Naive thymus-derived CD4-positive, alpha-beta T cell (primary cell): Measurements from ENCODE around the gene CLINT1. TPM values are rescaled to one million over a fixed set of nuclear protein-coding genes. Genes with fewer than 3 reads are reported as not detected.

Source experiments
- ATAC-seq: fragments of 150-1000 bp; cut with Tn5 transposase; 2 replicates; pipeline ENCODE4 v1.10.0; 2021; ENCODE audit warnings: mild to moderate bottlenecking, moderate library complexity
- CTCF ChIA-PET: fragments of 350-600 bp; sonication (Branson Sonifier 250); formaldehyde crosslinking; loops from one replicate; lab custom pipeline; 2021; ENCODE audit warnings: antibody characterized with exemption; lab: Charles Lee
- POLR2A ChIA-PET: fragments of 350-600 bp; sonication (Branson Sonifier 250); formaldehyde crosslinking; loops from one replicate; lab custom pipeline; 2021; ENCODE audit warnings: antibody characterized with exemption, inconsistent platforms; lab: Charles Lee
- DNase-seq, 9 donors: peaks; one replicate each; pipeline versions ENCODE4 v3.0.0 to v3.0.0-alpha.2; 2020 to 2022; ENCODE audit warnings: mixed read lengths in 1 of 9
- H3K27ac ChIP-seq: one replicate; pipeline ENCODE4 v1.7.0; 2013; ENCODE audit warnings: mild to moderate bottlenecking, low read depth, low read length, moderate library complexity
- H3K27me3 ChIP-seq, 2 donors: one replicate each; pipeline ENCODE4 v1.7.0; 2013; ENCODE audit warnings: low read length in 2 of 2, mild to moderate bottlenecking in 2 of 2, moderate library complexity in 2 of 2; ENCODE audit not compliant: control insufficient read depth in 2 of 2, insufficient read depth in 2 of 2
- H3K36me3 ChIP-seq, 3 experiments: 1 replicate in 2 of 3; 2 replicates in 1 of 3; pipeline ENCODE4 v1.7.0; 2013; ENCODE audit warnings: low read length in 3 of 3, mild to moderate bottlenecking in 3 of 3, moderate library complexity in 1 of 3; ENCODE audit not compliant: insufficient read depth in 3 of 3, control insufficient read depth in 2 of 3
- H3K4me1 ChIP-seq, 2 donors: one replicate each; pipeline ENCODE4 v1.7.0; 2013; ENCODE audit warnings: low read length in 2 of 2, mild to moderate bottlenecking in 2 of 2, moderate library complexity in 1 of 2; ENCODE audit not compliant: control insufficient read depth in 2 of 2, insufficient read depth in 2 of 2
- H3K4me3 ChIP-seq: 2 replicates; pipeline ENCODE4 v1.7.0; 2013; ENCODE audit warnings: mild to moderate bottlenecking, low read length
- H3K9me3 ChIP-seq, 3 experiments: 1 replicate in 2 of 3; 2 replicates in 1 of 3; pipeline ENCODE4 v1.7.0; 2013; ENCODE audit warnings: low read length in 3 of 3; ENCODE audit not compliant: control insufficient read depth in 2 of 3
- H3K27ac Mint-ChIP-seq, 9 donors: one replicate each; pipeline ENCODE4 v1.8.0; 2020 to 2022; ENCODE audit warnings: mixed read lengths in 9 of 9, mild to moderate bottlenecking in 8 of 9, moderate library complexity in 5 of 9, inconsistent platforms in 2 of 9
- H3K27me3 Mint-ChIP-seq, 5 donors: one replicate each; pipeline ENCODE4 v1.8.0; 2021 to 2022; ENCODE audit warnings: mixed read lengths in 5 of 5, mild to moderate bottlenecking in 1 of 5
- H3K36me3 Mint-ChIP-seq, 5 donors: one replicate each; pipeline ENCODE4 v1.8.0; 2020 to 2022; ENCODE audit warnings: mixed read lengths in 5 of 5, mild to moderate bottlenecking in 3 of 5, inconsistent platforms in 1 of 5
- H3K4me1 Mint-ChIP-seq, 7 donors: one replicate each; pipeline ENCODE4 v1.8.0; 2020 to 2022; ENCODE audit warnings: mixed read lengths in 7 of 7, mild to moderate bottlenecking in 3 of 7, inconsistent platforms in 1 of 7
- H3K4me3 Mint-ChIP-seq, 10 donors: one replicate each; pipeline ENCODE4 v1.8.0; 2020 to 2022; ENCODE audit warnings: mild to moderate bottlenecking in 10 of 10, mixed read lengths in 10 of 10, moderate library complexity in 6 of 10, inconsistent platforms in 2 of 10
- H3K9me3 Mint-ChIP-seq, 11 donors: one replicate each; pipeline ENCODE4 v1.8.0; 2020 to 2022; ENCODE audit warnings: mixed read lengths in 11 of 11, mild to moderate bottlenecking in 4 of 11, inconsistent platforms in 1 of 11, moderate library complexity in 1 of 11
- intact Hi-C, 2 donors: fragments of 100-400 bp; cut with micrococcal nuclease; formaldehyde crosslinking; loops; one replicate each; pipeline ENCODE4 v1.15.1; 2023
- polyA plus RNA-seq, 2 donors: library from polyadenylated mRNA; unstranded; fragments of 300-500 nt; fragmentation: Illumina TruSeq; gene quantifications; one replicate each; pipeline ENCODE4 v1.2.3, GENCODE V29; 2021
- total RNA-seq, 6 experiments: library from RNA in 5 of 6; stranded (reverse) in 5 of 6; gene quantifications; 1 replicate in 5 of 6; 2 replicates in 1 of 6; pipeline ENCODE4 v1.2.3 and lab custom pipeline; 2021 to 2026

Gene CLINT1
- total and polyA plus RNA-seq, 7 experiments from 2014 or later = 57.5 to 94.2 (median 74.0) TPM

- H3K27ac ChIP-seq = no peak overlapping the region
- H3K4me3 ChIP-seq = no peak overlapping the region
- CTCF ChIA-PET = no interaction called here
- DNase-seq = no peak
- ATAC-seq = no peak
- Mint-ChIP-seq H3K4me1 (peaks cover 0 to 21% (median 4%) of the 10 kb centered on the region in 7 donors), H3K27me3 (no peaks in the 10 kb centered on the region), H3K9me3 (no peaks in the 10 kb centered on the region), H3K4me3 (no peak overlapping the region), H3K27ac (no peak overlapping the region), H3K36me3 (peaks cover 1 to 22% (median 8%) of the 10 kb centered on the region in 5 donors)
- no peaks in the 10 kb centered on the region for H3K4me1 ChIP-seq
- H3K36me3 ChIP-seq = peaks cover 0 to 23% (median 0%) of the 10 kb centered on the region in 3 experiments
- no peaks in the 10 kb centered on the region for H3K9me3 ChIP-seq
- POLR2A ChIA-PET = no interaction called here
- no peaks in the 10 kb centered on the region for H3K27me3 ChIP-seq
- intact Hi-C loops = no loop called here
These were observed 108.6 kb downstream of the CLINT1 start for GRCh38 chr5:157750320-157750719.

- peaks cover 1 to 16% (median 5%) of the 10 kb centered on the region in 5 donors for H3K36me3 Mint-ChIP-seq
- H3K4me1 Mint-ChIP-seq = peaks cover 5 to 28% (median 13%) of the 10 kb centered on the region in 7 donors
- no peak for ATAC-seq
- no peak overlapping the region for H3K27ac ChIP-seq
- H3K27me3 ChIP-seq = no peaks in the 10 kb centered on the region
- peaks cover 0 to 14% (median 0%) of the 10 kb centered on the region in 3 experiments for H3K36me3 ChIP-seq
- H3K4me1 ChIP-seq = peaks cover 5% of the 10 kb centered on the region in 2 donors
- H3K9me3 ChIP-seq = no peaks in the 10 kb centered on the region
- intact Hi-C loops = no loop called here
- H3K4me3 Mint-ChIP-seq = no peak overlapping the region
- no peaks in the 10 kb centered on the region for H3K27me3 Mint-ChIP-seq
- DNase-seq = no peak
- POLR2A ChIA-PET = no interaction called here
- H3K9me3 Mint-ChIP-seq = no peaks in the 10 kb centered on the region
- no peak overlapping the region for H3K4me3 ChIP-seq
- no peak overlapping the region for H3K27ac Mint-ChIP-seq
- CTCF ChIA-PET = no interaction called here
These were observed 109.5 kb downstream of the CLINT1 start for GRCh38 chr5:157749462-157749799.

- ChIA-PET CTCF (no interaction called here), POLR2A (no interaction called here)
- H3K4me3 ChIP-seq = no peak overlapping the region
- H3K4me1 Mint-ChIP-seq = peaks cover 8 to 32% (median 17%) of the 10 kb centered on the region in 7 donors
- H3K9me3 Mint-ChIP-seq = no peaks in the 10 kb centered on the region
- no peaks in the 10 kb centered on the region for H3K27me3 Mint-ChIP-seq
- H3K9me3 ChIP-seq = no peaks in the 10 kb centered on the region
- peaks cover 0 to 10% (median 0%) of the 10 kb centered on the region in 3 experiments for H3K36me3 ChIP-seq
- DNase-seq (no peak), ATAC-seq (no peak)
- H3K27ac ChIP-seq = no peak overlapping the region
- no peaks in the 10 kb centered on the region for H3K27me3 ChIP-seq
- intact Hi-C loops = no loop called here
- peak overlapping the region in 1 of 9 donors; percentile 59 for H3K27ac Mint-ChIP-seq
- peaks cover 1 to 16% (median 5%) of the 10 kb centered on the region in 5 donors for H3K36me3 Mint-ChIP-seq
- peaks cover 8% of the 10 kb centered on the region in 2 donors for H3K4me1 ChIP-seq
- H3K4me3 Mint-ChIP-seq = no peak overlapping the region
These were observed 110.0 kb downstream of the CLINT1 start for GRCh38 chr5:157748760-157749461.

- peaks cover 8 to 35% (median 20%) of the 10 kb centered on the region in 7 donors for H3K4me1 Mint-ChIP-seq
- intact Hi-C loops = no loop called here
- POLR2A ChIA-PET = no interaction called here
- no peak overlapping the region for H3K27ac ChIP-seq
- H3K27me3 Mint-ChIP-seq = no peaks in the 10 kb centered on the region
- DNase-seq (no peak), ATAC-seq (no peak)
- H3K27ac Mint-ChIP-seq = no peak overlapping the region
- H3K4me3 Mint-ChIP-seq = no peak overlapping the region
- H3K36me3 ChIP-seq = peaks cover 0 to 2% (median 0%) of the 10 kb centered on the region in 3 experiments
- H3K9me3 Mint-ChIP-seq = no peaks in the 10 kb centered on the region
- peaks cover 10 to 12% of the 10 kb centered on the region in 2 donors for H3K4me1 ChIP-seq
- CTCF ChIA-PET = no interaction called here
- H3K36me3 Mint-ChIP-seq = peaks cover 1 to 15% (median 4%) of the 10 kb centered on the region in 5 donors
- H3K4me3 ChIP-seq = no peak overlapping the region
- no peaks in the 10 kb centered on the region for H3K9me3 ChIP-seq
- no peaks in the 10 kb centered on the region for H3K27me3 ChIP-seq
These were observed 110.9 kb downstream of the CLINT1 start for GRCh38 chr5:157747766-157748700.

- Mint-ChIP-seq H3K36me3 (peaks cover 0 to 11% (median 0%) of the 10 kb centered on the region in 5 donors), H3K27ac (no peak overlapping the region), H3K4me3 (no peak overlapping the region), H3K4me1 (peaks cover 8 to 40% (median 23%) of the 10 kb centered on the region in 7 donors), H3K9me3 (no peaks in the 10 kb centered on the region), H3K27me3 (no peaks in the 10 kb centered on the region)
- Histone ChIP-seq H3K27ac (no peak overlapping the region), H3K4me3 (no peak overlapping the region), H3K27me3 (no peaks in the 10 kb centered on the region), H3K9me3 (no peaks in the 10 kb centered on the region), H3K36me3 (no peaks in the 10 kb centered on the region), H3K4me1 (peaks cover 13% of the 10 kb centered on the region in 2 donors)
- intact Hi-C loops = no loop called here
- ChIA-PET CTCF (interaction anchor here (1.0 to 1.6 kb wide), 2 partner anchors 12 to 78 kb away, joined by 3 to 6 read pairs; no protein-coding TSS in a partner anchor), POLR2A (interaction anchor here (0.7 kb wide), 1 partner anchor 1707 kb away, joined by 3 read pairs; no protein-coding TSS in a partner anchor)
- DNase-seq (no peak), ATAC-seq (no peak)
These were observed 111.7 kb downstream of the CLINT1 start for GRCh38 chr5:157747173-157747740.

- peak overlapping the region in 1 of 9 donors; percentile 50 for H3K27ac Mint-ChIP-seq
- no peak for ATAC-seq
- H3K27me3 Mint-ChIP-seq = no peaks in the 10 kb centered on the region
- peaks cover 0 to 5% (median 0%) of the 10 kb centered on the region in 5 donors for H3K36me3 Mint-ChIP-seq
- Histone ChIP-seq H3K9me3 (no peaks in the 10 kb centered on the region), H3K36me3 (no peaks in the 10 kb centered on the region), H3K4me3 (no peak overlapping the region), H3K27me3 (no peaks in the 10 kb centered on the region), H3K4me1 (peaks cover 13% of the 10 kb centered on the region in 2 donors), H3K27ac (no peak overlapping the region)
- peak overlapping the region in 9 of 10 donors; percentile 29 to 97 (median 93) for H3K4me3 Mint-ChIP-seq
- DNase-seq = no peak
- H3K9me3 Mint-ChIP-seq = no peaks in the 10 kb centered on the region
- intact Hi-C loops = no loop called here
- peaks cover 9 to 44% (median 23%) of the 10 kb centered on the region in 7 donors for H3K4me1 Mint-ChIP-seq
- CTCF ChIA-PET = interaction anchor here (1.2 to 2.4 kb wide), 2 partner anchors 13 to 472 kb away, joined by 4 to 19 read pairs; partner anchors contain the start of gene THG1L
- POLR2A ChIA-PET = no interaction called here
These were observed 113.9 kb downstream of the CLINT1 start for GRCh38 chr5:157745041-157745456.
